Endothelial cell (in vitro differentiated cells): ENCODE measurements around the gene TMEM59L. TPM values are rescaled to one million over a fixed set of nuclear protein-coding genes. Genes with fewer than 3 reads are reported as not detected.

Experiments
- DNase-seq: peaks from one replicate; pipeline ENCODE4 v3.0.0; 2021; ENCODE audit warnings: low spot score
- H3K27ac Mint-ChIP-seq: one replicate; pipeline ENCODE4 v1.8.0; 2021; ENCODE audit warnings: mixed read lengths, inconsistent platforms; ENCODE audit not compliant: unreplicated experiment
- H3K27me3 Mint-ChIP-seq: one replicate; pipeline ENCODE4 v1.8.0; 2021; ENCODE audit warnings: mild to moderate bottlenecking, moderate library complexity, mixed read lengths, inconsistent platforms; ENCODE audit not compliant: unreplicated experiment
- H3K36me3 Mint-ChIP-seq: one replicate; pipeline ENCODE4 v1.8.0; 2021; ENCODE audit warnings: mild to moderate bottlenecking, low read depth, mixed read lengths, inconsistent platforms; ENCODE audit not compliant: unreplicated experiment
- H3K4me1 Mint-ChIP-seq: one replicate; pipeline ENCODE4 v1.8.0; 2021; ENCODE audit warnings: mild to moderate bottlenecking, mixed read lengths, inconsistent platforms; ENCODE audit not compliant: unreplicated experiment
- H3K4me3 Mint-ChIP-seq: one replicate; pipeline ENCODE4 v1.8.0; 2021; ENCODE audit warnings: mild to moderate bottlenecking, mixed read lengths, inconsistent platforms; ENCODE audit not compliant: unreplicated experiment
- H3K9me3 Mint-ChIP-seq: one replicate; pipeline ENCODE4 v1.8.0; 2021; ENCODE audit warnings: mixed read lengths, inconsistent platforms; ENCODE audit not compliant: unreplicated experiment
- CTCF ChIP-seq: fragments of 200-600 bp; sonication (generic); IDR thresholded peaks from one replicate; pipeline ENCODE4 v1.5.0; 2021; ENCODE audit warnings: antibody characterized with exemption; ENCODE audit not compliant: unreplicated experiment
- total RNA-seq: library from RNA; stranded (reverse); fragmentation: NEBNext Ultra II Directional; extraction: Animal tissue kit (Norgen Biotek cat#: 25700); gene quantifications from one replicate; pipeline ENCODE4 v1.2.1, GENCODE V29; 2021; ENCODE audit not compliant: unreplicated experiment

TMEM59L gene
- total RNA-seq, 1 donor from 2014 or later: 0.15 TPM

GRCh38 chr19:18605546-18606280, 7.0 kb upstream of the TMEM59L start:
- peaks cover 12% of the 10 kb centered on the region for H3K4me1 Mint-ChIP-seq
- peak overlapping the region; percentile 76 for H3K4me3 Mint-ChIP-seq
- H3K36me3 Mint-ChIP-seq: peaks cover 7% of the 10 kb centered on the region
- no peak for TF ChIP-seq CTCF
- DNase-seq: no peak
- no peaks in the 10 kb centered on the region for H3K9me3 Mint-ChIP-seq
- peaks cover 38% of the 10 kb centered on the region for H3K27me3 Mint-ChIP-seq
- peak overlapping the region; percentile 77 for H3K27ac Mint-ChIP-seq

- Mint-ChIP-seq H3K36me3 (peaks cover 7% of the 10 kb centered on the region), H3K9me3 (no peaks in the 10 kb centered on the region), H3K4me3 (no peak within 1 kb of the TSS), H3K4me1 (peaks cover 16% of the 10 kb centered on the region), H3K27ac (no peak within 1 kb of the TSS), H3K27me3 (peaks cover 36% of the 10 kb centered on the region)
- TF ChIP-seq CTCF: no peak
- no peak for DNase-seq
Observed at GRCh38 chr19:18606281-18607225, 6.1 kb upstream of the TMEM59L start, which contains the start of gene CRLF1. CRLF1 (minus strand) TSS chr19:18606799; CDS start chr19:18606656, 143 bp downstream.

GRCh38 chr19:18607226-18608101, 5.2 kb upstream of the TMEM59L start:
- no peak overlapping the region for H3K4me3 Mint-ChIP-seq
- DNase-seq: no peak
- H3K4me1 Mint-ChIP-seq: peaks cover 12% of the 10 kb centered on the region

More at GRCh38 chr19:18607226-18608101, 5.2 kb upstream of the TMEM59L start:
- H3K9me3 Mint-ChIP-seq: no peaks in the 10 kb centered on the region
- H3K36me3 Mint-ChIP-seq: peaks cover 7% of the 10 kb centered on the region
- H3K27ac Mint-ChIP-seq: no peak overlapping the region
- H3K27me3 Mint-ChIP-seq: peaks cover 32% of the 10 kb centered on the region
- no peak for TF ChIP-seq CTCF
